Peyer's patch (tissue), 4 donors: Measurements from ENCODE around the gene ATP2B3. TPM values are rescaled to one million over a fixed set of nuclear protein-coding genes. Genes with fewer than 3 reads are reported as not detected.

Source experiments
- DNase-seq, 3 donors: peaks; one replicate each; pipeline ENCODE4 v3.0.0-alpha.2; 2017 to 2019
- H3K27ac ChIP-seq, 4 donors: fragments of 200-600 bp; sonication (generic); one replicate each; pipeline ENCODE4 v1.5.1; 2016 to 2019
- H3K27me3 ChIP-seq, 2 donors: fragments of 200-600 bp; sonication (generic); one replicate each; pipeline ENCODE4 v1.5.1; 2019
- H3K36me3 ChIP-seq, 3 donors: fragments of 200-600 bp; sonication (generic); one replicate each; pipeline ENCODE4 v1.5.1; 2016 to 2019
- H3K4me1 ChIP-seq, 4 donors: fragments of 200-600 bp; sonication (generic); one replicate each; pipeline ENCODE4 v1.5.1; 2016 to 2019
- H3K4me3 ChIP-seq, 4 donors: fragments of 200-600 bp; sonication (generic); 1 replicate in 3 of 4; 2 replicates in 1 of 4; pipeline ENCODE4 v1.5.1; 2016 to 2019; ENCODE audit warnings: mild to moderate bottlenecking in 1 of 4
- H3K9me3 ChIP-seq, 4 donors: fragments of 200-600 bp; sonication (generic); one replicate each; pipeline ENCODE4 v1.5.1; 2016 to 2019; ENCODE audit warnings: mild to moderate bottlenecking in 1 of 4
- CTCF ChIP-seq, 6 experiments: fragments of 450-650 bp in 4 of 6; fragments of 200-600 bp in 2 of 6; sonication (generic) in 1 of 6; IDR thresholded peaks; one replicate each; pipeline ENCODE4 v1.5.1; 2017 to 2019; ENCODE audit warnings: antibody characterized with exemption in 6 of 6, mild to moderate bottlenecking in 3 of 6, moderate library complexity in 1 of 6
- POLR2A ChIP-seq, 2 donors: fragments of 450-650 bp; IDR thresholded peaks; one replicate each; pipeline ENCODE4 v1.5.1; 2017; ENCODE audit warnings: antibody characterized with exemption in 2 of 2, mild to moderate bottlenecking in 2 of 2, moderate library complexity in 2 of 2
- total RNA-seq, 4 donors: library from RNA; depleted of rRNA; stranded (reverse); fragments of >200 nt; gene quantifications; one replicate each; pipeline ENCODE4 v1.1.0, GENCODE V29; 2016

Gene ATP2B3
- total RNA-seq, 4 donors from 2014 or later = not detected

GRCh38 chrX:153620576-153620975 is 103.1 kb downstream of the ATP2B3 start:
- H3K27me3 ChIP-seq = no peaks in the 10 kb centered on the region
- H3K9me3 ChIP-seq = no peaks in the 10 kb centered on the region
- DNase-seq = no peak

GRCh38 chrX:153621949-153622598 is 104.6 kb downstream of the ATP2B3 start:
- H3K4me1 ChIP-seq = no peaks in the 10 kb centered on the region
- H3K27ac ChIP-seq = no peak overlapping the region
- H3K27me3 ChIP-seq = no peaks in the 10 kb centered on the region
- H3K9me3 ChIP-seq = no peaks in the 10 kb centered on the region
- no peaks in the 10 kb centered on the region for H3K36me3 ChIP-seq
- no peak overlapping the region for H3K4me3 ChIP-seq
- no peak for DNase-seq
- no peak for TF ChIP-seq POLR2A (IDR thresholded peaks at IDR 0.05)
- TF ChIP-seq CTCF (IDR thresholded peaks at IDR 0.05) = no peak

More at GRCh38 chrX:153620576-153620975, 103.1 kb downstream of the ATP2B3 start:
- no peak for TF ChIP-seq POLR2A (IDR thresholded peaks at IDR 0.05)
- TF ChIP-seq CTCF (IDR thresholded peaks at IDR 0.05) = no peak
- H3K36me3 ChIP-seq = no peaks in the 10 kb centered on the region
- no peak overlapping the region for H3K27ac ChIP-seq
- H3K4me3 ChIP-seq = no peak overlapping the region
- H3K4me1 ChIP-seq = no peaks in the 10 kb centered on the region

GRCh38 chrX:153622661-153623309 is 105.3 kb downstream of the ATP2B3 start:
- no peaks in the 10 kb centered on the region for H3K4me1 ChIP-seq
- DNase-seq = no peak
- TF ChIP-seq POLR2A (IDR thresholded peaks at IDR 0.05) (no peak), CTCF (IDR thresholded peaks at IDR 0.05) (no peak)
- no peaks in the 10 kb centered on the region for H3K27me3 ChIP-seq
- H3K27ac ChIP-seq = no peak overlapping the region
- H3K9me3 ChIP-seq = no peaks in the 10 kb centered on the region
- no peaks in the 10 kb centered on the region for H3K36me3 ChIP-seq
- H3K4me3 ChIP-seq = no peak overlapping the region

GRCh38 chrX:153623310-153624029 is 106.0 kb downstream of the ATP2B3 start:
- H3K9me3 ChIP-seq = no peaks in the 10 kb centered on the region
- no peaks in the 10 kb centered on the region for H3K36me3 ChIP-seq
- no peak for DNase-seq
- no peaks in the 10 kb centered on the region for H3K27me3 ChIP-seq
- H3K4me3 ChIP-seq = no peak overlapping the region
- TF ChIP-seq CTCF (IDR thresholded peaks at IDR 0.05) = no peak
- TF ChIP-seq POLR2A (IDR thresholded peaks at IDR 0.05) = no peak
- no peak overlapping the region for H3K27ac ChIP-seq
- no peaks in the 10 kb centered on the region for H3K4me1 ChIP-seq

- Histone ChIP-seq H3K36me3 (no peaks in the 10 kb centered on the region), H3K9me3 (no peaks in the 10 kb centered on the region), H3K4me3 (no peak overlapping the region), H3K27ac (no peak overlapping the region), H3K27me3 (no peaks in the 10 kb centered on the region), H3K4me1 (no peaks in the 10 kb centered on the region)
- peak in 1 of 3 donors; percentile 16 for DNase-seq
- TF ChIP-seq POLR2A (IDR thresholded peaks at IDR 0.05) (no peak), CTCF (IDR thresholded peaks at IDR 0.05) (no peak)
Observed at GRCh38 chrX:153624196-153625091, 107.0 kb downstream of the ATP2B3 start.
